Natural killer cell treated with Interleukin-12 subunit alpha and Interleukin-12 subunit beta and Interleukin-15 and Interleukin-18, amount 100 ng/mL, for 72 hours (primary cell): ENCODE results near the gene NFAM1. TPM values are rescaled to one million over a fixed set of nuclear protein-coding genes. Genes with fewer than 3 reads are reported as not detected.

Experiments
- ATAC-seq, 2 donors: fragments of 150-1000 bp; cut with Tn5 transposase in 1 of 2; sonication (Bioruptor Pico), chemical (Tn5 transposase) in 1 of 2; 2 replicates each; pipeline ENCODE4 v1.10.0; 2021
- DNase-seq: peaks from one replicate; pipeline ENCODE4 v3.0.0; 2022; ENCODE audit warnings: low spot score
- H3K27ac Mint-ChIP-seq, 2 donors: 1 replicate in 1 of 2; 2 replicates in 1 of 2; pipeline ENCODE4 v1.8.0; 2022; ENCODE audit warnings: mixed read lengths in 2 of 2, mild to moderate bottlenecking in 1 of 2, moderate library complexity in 1 of 2
- H3K27me3 Mint-ChIP-seq, 2 donors: 1 replicate in 1 of 2; 2 replicates in 1 of 2; pipeline ENCODE4 v1.8.0; 2022; ENCODE audit warnings: mixed read lengths in 2 of 2
- H3K36me3 Mint-ChIP-seq: one replicate; pipeline ENCODE4 v1.8.0; 2022; ENCODE audit warnings: mixed read lengths
- H3K4me1 Mint-ChIP-seq, 2 donors: 1 replicate in 1 of 2; 2 replicates in 1 of 2; pipeline ENCODE4 v1.8.0; 2022; ENCODE audit warnings: low read depth in 2 of 2, mixed read lengths in 2 of 2, mild to moderate bottlenecking in 1 of 2
- H3K4me3 Mint-ChIP-seq: one replicate; pipeline ENCODE4 v1.8.0; 2022; ENCODE audit warnings: mixed read lengths
- H3K9me3 Mint-ChIP-seq: 2 replicates; pipeline ENCODE4 v1.8.0; 2022; ENCODE audit warnings: mixed read lengths
- total RNA-seq, 2 donors: library from RNA; stranded (reverse); gene quantifications; one replicate each; pipeline ENCODE4 v1.2.3, GENCODE V29; 2022

The NFAM1 gene
- total RNA-seq = under 1 TPM; 0.19 to 0.47 TPM

- H3K9me3 Mint-ChIP-seq = no peaks in the 10 kb centered on the region
These were observed at the start of gene NFAM1 for GRCh38 chr22:42432020-42432596. TSS of gene NFAM1 (minus strand) at chr22:42432403. CDS start at chr22:42432357, 46 bp downstream.

GRCh38 chr22:42475122-42475521 is 42.9 kb upstream of the NFAM1 start:
- H3K4me1 Mint-ChIP-seq = peaks cover 0 to 2% of the 10 kb centered on the region in 2 donors
- DNase-seq = no peak
- peaks cover 9 to 14% of the 10 kb centered on the region in 2 donors for H3K27me3 Mint-ChIP-seq
- no peak overlapping the region for H3K4me3 Mint-ChIP-seq
- ATAC-seq = no peak
- no peaks in the 10 kb centered on the region for H3K36me3 Mint-ChIP-seq
- no peaks in the 10 kb centered on the region for H3K9me3 Mint-ChIP-seq
- no peak overlapping the region for H3K27ac Mint-ChIP-seq

More at GRCh38 chr22:42432020-42432596, at the start of gene NFAM1:
- Mint-ChIP-seq H3K4me1 (peaks cover 0 to 4% of the 10 kb centered on the region in 2 donors), H3K4me3 (no peak within 1 kb of the TSS), H3K27ac (no peak within 1 kb of the TSS), H3K27me3 (peaks cover 10 to 18% of the 10 kb centered on the region in 2 donors), H3K36me3 (no peaks in the 10 kb centered on the region)
- ATAC-seq (peak in 1 of 2 donors; percentile 16), DNase-seq (no peak)

- no peak for ATAC-seq
- Mint-ChIP-seq H3K4me1 (peaks cover 0 to 1% of the 10 kb centered on the region in 2 donors), H3K27ac (no peak overlapping the region), H3K27me3 (peaks cover 14 to 16% of the 10 kb centered on the region in 2 donors), H3K9me3 (no peaks in the 10 kb centered on the region), H3K4me3 (no peak overlapping the region), H3K36me3 (no peaks in the 10 kb centered on the region)
- no peak for DNase-seq
These were observed 41.4 kb upstream of the NFAM1 start for GRCh38 chr22:42473484-42474193.

GRCh38 chr22:42472671-42473070 is 40.5 kb upstream of the NFAM1 start:
- no peaks in the 10 kb centered on the region for H3K4me1 Mint-ChIP-seq
- no peaks in the 10 kb centered on the region for H3K9me3 Mint-ChIP-seq
- peaks cover 19 to 26% of the 10 kb centered on the region in 2 donors for H3K27me3 Mint-ChIP-seq
- DNase-seq (no peak), ATAC-seq (peak in 1 of 2 donors; percentile 24)
- H3K27ac Mint-ChIP-seq = no peak overlapping the region
- no peaks in the 10 kb centered on the region for H3K36me3 Mint-ChIP-seq
- H3K4me3 Mint-ChIP-seq = no peak overlapping the region

GRCh38 chr22:42471441-42471840 is 39.2 kb upstream of the NFAM1 start:
- no peaks in the 10 kb centered on the region for H3K36me3 Mint-ChIP-seq
- ATAC-seq = no peak
- H3K4me1 Mint-ChIP-seq = no peaks in the 10 kb centered on the region
- no peak overlapping the region for H3K27ac Mint-ChIP-seq
- no peak overlapping the region for H3K4me3 Mint-ChIP-seq
- no peaks in the 10 kb centered on the region for H3K9me3 Mint-ChIP-seq
- H3K27me3 Mint-ChIP-seq = peaks cover 19 to 26% of the 10 kb centered on the region in 2 donors
- no peak for DNase-seq

GRCh38 chr22:42470366-42471082 is 38.3 kb upstream of the NFAM1 start:
- Mint-ChIP-seq H3K9me3 (no peaks in the 10 kb centered on the region), H3K27me3 (peaks cover 19 to 26% of the 10 kb centered on the region in 2 donors), H3K27ac (no peak overlapping the region), H3K4me1 (no peaks in the 10 kb centered on the region), H3K4me3 (no peak overlapping the region), H3K36me3 (no peaks in the 10 kb centered on the region)
- DNase-seq (no peak), ATAC-seq (no peak)

- no peak for DNase-seq
- H3K27me3 Mint-ChIP-seq = peaks cover 18 to 20% of the 10 kb centered on the region in 2 donors
These were observed 36.6 kb upstream of the NFAM1 start for GRCh38 chr22:42468841-42469240.

GRCh38 chr22:42462016-42462415 is 29.8 kb upstream of the NFAM1 start:
- Mint-ChIP-seq H3K4me1 (no peaks in the 10 kb centered on the region), H3K9me3 (no peaks in the 10 kb centered on the region), H3K27me3 (peaks cover 19 to 34% of the 10 kb centered on the region in 2 donors), H3K4me3 (no peak overlapping the region), H3K36me3 (no peaks in the 10 kb centered on the region), H3K27ac (no peak overlapping the region)
- DNase-seq (no peak), ATAC-seq (no peak)

More at GRCh38 chr22:42468841-42469240, 36.6 kb upstream of the NFAM1 start:
- no peak for ATAC-seq
- Mint-ChIP-seq H3K27ac (no peak overlapping the region), H3K4me1 (no peaks in the 10 kb centered on the region), H3K36me3 (no peaks in the 10 kb centered on the region), H3K4me3 (no peak overlapping the region), H3K9me3 (no peaks in the 10 kb centered on the region)

GRCh38 chr22:42461511-42461910 is 29.3 kb upstream of the NFAM1 start:
- DNase-seq = no peak
- H3K27ac Mint-ChIP-seq = no peak overlapping the region
- H3K4me1 Mint-ChIP-seq = no peaks in the 10 kb centered on the region
- H3K4me3 Mint-ChIP-seq = no peak overlapping the region
- H3K36me3 Mint-ChIP-seq = no peaks in the 10 kb centered on the region
- no peak for ATAC-seq
- H3K9me3 Mint-ChIP-seq = no peaks in the 10 kb centered on the region
- H3K27me3 Mint-ChIP-seq = peaks cover 20 to 34% of the 10 kb centered on the region in 2 donors

- no peaks in the 10 kb centered on the region for H3K9me3 Mint-ChIP-seq
- no peak overlapping the region for H3K27ac Mint-ChIP-seq
- H3K27me3 Mint-ChIP-seq = peaks cover 23 to 34% of the 10 kb centered on the region in 2 donors
- ATAC-seq = no peak
- H3K4me3 Mint-ChIP-seq = no peak overlapping the region
- no peaks in the 10 kb centered on the region for H3K4me1 Mint-ChIP-seq
- no peak for DNase-seq
- no peaks in the 10 kb centered on the region for H3K36me3 Mint-ChIP-seq
These were observed 27.3 kb upstream of the NFAM1 start for GRCh38 chr22:42459287-42460063.

- DNase-seq (no peak), ATAC-seq (peak in 1 of 2 donors; percentile 40)
- Mint-ChIP-seq H3K9me3 (no peaks in the 10 kb centered on the region), H3K27ac (no peak overlapping the region), H3K4me3 (no peak overlapping the region), H3K36me3 (no peaks in the 10 kb centered on the region), H3K4me1 (no peaks in the 10 kb centered on the region), H3K27me3 (peaks cover 0 to 13% of the 10 kb centered on the region in 2 donors)
These were observed 20.7 kb upstream of the NFAM1 start for GRCh38 chr22:42452916-42453315.

GRCh38 chr22:42452456-42452855 is 20.3 kb upstream of the NFAM1 start:
- H3K4me1 Mint-ChIP-seq = no peaks in the 10 kb centered on the region
- no peak overlapping the region for H3K4me3 Mint-ChIP-seq
- ATAC-seq (peak in 1 of 2 donors; percentile 41), DNase-seq (no peak)
- H3K9me3 Mint-ChIP-seq = no peaks in the 10 kb centered on the region
- H3K36me3 Mint-ChIP-seq = no peaks in the 10 kb centered on the region
- H3K27me3 Mint-ChIP-seq = peaks cover 0 to 13% of the 10 kb centered on the region in 2 donors
- no peak overlapping the region for H3K27ac Mint-ChIP-seq

- Mint-ChIP-seq H3K4me1 (no peaks in the 10 kb centered on the region), H3K27me3 (peaks cover 0 to 13% of the 10 kb centered on the region in 2 donors), H3K4me3 (no peak overlapping the region), H3K36me3 (no peaks in the 10 kb centered on the region), H3K9me3 (no peaks in the 10 kb centered on the region), H3K27ac (no peak overlapping the region)
- ATAC-seq (no peak), DNase-seq (no peak)
These were observed 19.4 kb upstream of the NFAM1 start for GRCh38 chr22:42451499-42452145.
